GM12878 (cell line): ENCODE data around the gene PTPRB.

Experiments used
- CEBPB ChIP-seq, 2 experiments: fragments of 150-350 bp in 1 of 2; IDR thresholded peaks; 2 replicates each; pipeline ENCODE4 v1.6.1; 2012 to 2014; ENCODE audit warnings: low read depth in 2 of 2, low read length in 2 of 2, borderline replicate concordance in 1 of 2, inconsistent platforms in 1 of 2
- CHD2 ChIP-seq: IDR thresholded peaks from 2 replicates; pipeline ENCODE4 v1.6.1; 2011; ENCODE audit warnings: low read depth, low read length, improper control_type of control experiment, borderline replicate concordance
- EZH2 ChIP-seq: IDR thresholded peaks from 2 replicates; pipeline ENCODE4 v1.6.1; 2012; ENCODE audit warnings: low read depth, mild to moderate bottlenecking, control low read depth, inconsistent platforms, low read length, borderline replicate concordance; ENCODE audit not compliant: control insufficient read depth
- IRF5 ChIP-seq: fragments of 450-650 bp; IDR thresholded peaks from 2 replicates; pipeline ENCODE4 v1.6.1; 2017; ENCODE audit warnings: borderline replicate concordance
- MAX ChIP-seq: IDR thresholded peaks from 2 replicates; pipeline ENCODE4 v1.6.1; 2012; ENCODE audit warnings: low read depth, low read length, improper control_type of control experiment
- POLR2A ChIP-seq: IDR thresholded peaks from 2 replicates; pipeline ENCODE4 v1.6.1; 2011; ENCODE audit warnings: low read depth, mild to moderate bottlenecking, low read length
- SIN3A ChIP-seq: IDR thresholded peaks from 2 replicates; pipeline ENCODE4 v1.6.1; 2012; ENCODE audit warnings: low read depth, low read length, improper control_type of control experiment

- no peak for TF ChIP-seq EZH2
- TF ChIP-seq IRF5, result no peak
- no peak for TF ChIP-seq POLR2A
- no peak for TF ChIP-seq CEBPB (IDR thresholded peaks at IDR 0.05; ENCODE audit: borderline replicate concordance in 1 of 2, low read depth in 2 of 2, low read length in 2 of 2)
- TF ChIP-seq CHD2, result no peak
- no peak for TF ChIP-seq MAX
- no peak for TF ChIP-seq SIN3A
Measured at GRCh38 chr12:70583251-70583650, 54.0 kb downstream of the PTPRB start.
